Mucosa of rectum (tissue), 2 donors: ENCODE data around the gene KRT20.
"Not testable (repeated sequence)": the region's sequence is repeated elsewhere in the genome, so short reads cannot be mapped to it uniquely, and the experiment has no call there.

Source experiments
- H3K27ac ChIP-seq, 2 donors: one replicate each; pipeline ENCODE4 v1.7.0; 2013; ENCODE audit warnings: inconsistent platforms in 2 of 2, low read depth in 2 of 2, low read length in 2 of 2
- H3K27me3 ChIP-seq, 2 donors: one replicate each; pipeline ENCODE4 v1.7.0; 2013; ENCODE audit warnings: low read length in 2 of 2; ENCODE audit not compliant: control insufficient read depth in 2 of 2, insufficient read depth in 2 of 2
- H3K36me3 ChIP-seq, 2 donors: one replicate each; pipeline ENCODE4 v1.7.0; 2013; ENCODE audit warnings: low read length in 2 of 2; ENCODE audit not compliant: control insufficient read depth in 2 of 2, insufficient read depth in 2 of 2
- H3K4me1 ChIP-seq, 2 donors: one replicate each; pipeline ENCODE4 v1.7.0; 2013; ENCODE audit warnings: low read length in 2 of 2, mild to moderate bottlenecking in 1 of 2; ENCODE audit not compliant: control insufficient read depth in 2 of 2, insufficient read depth in 2 of 2
- H3K4me3 ChIP-seq, 2 donors: one replicate each; pipeline ENCODE4 v1.7.0; 2013; ENCODE audit warnings: low read length in 2 of 2
- H3K9ac ChIP-seq, 2 donors: one replicate each; pipeline ENCODE4 v1.7.0; 2013; ENCODE audit warnings: low read length in 2 of 2, low read depth in 1 of 2, mild to moderate bottlenecking in 1 of 2
- H3K9me3 ChIP-seq, 2 donors: one replicate each; pipeline ENCODE4 v1.7.0; 2013; ENCODE audit warnings: low read length in 2 of 2; ENCODE audit not compliant: control insufficient read depth in 2 of 2
- donor health status: healthy.
- donor health status: Normal muscosa, but diverticular disease.

Gene KRT20

GRCh38 chr17:40884708-40885512, at the start of gene KRT20:
Gene KRT20 (minus strand): TSS chr17:40885242. CDS start chr17:40885185, 57 bp downstream.
- peak within 1 kb of the TSS; percentile 61 to 63 for H3K9ac ChIP-seq
- peaks cover 7 to 16% of the 10 kb centered on the region in 2 donors for H3K4me1 ChIP-seq
- peaks cover 2% of the 10 kb centered on the region in 2 donors for H3K36me3 ChIP-seq
- no peaks in the 10 kb centered on the region for H3K27me3 ChIP-seq
- peak within 1 kb of the TSS; percentile 83 to 86 for H3K27ac ChIP-seq
- H3K9me3 ChIP-seq, result no peaks in the 10 kb centered on the region
- peak within 1 kb of the TSS; percentile 66 to 82 for H3K4me3 ChIP-seq

GRCh38 chr17:40932608-40933007, 47.6 kb upstream of the KRT20 start:
- H3K4me1 ChIP-seq, result peaks cover 0 to 6% of the 10 kb centered on the region in 2 donors
- H3K36me3 ChIP-seq, result no peaks in the 10 kb centered on the region
- H3K9ac ChIP-seq, result no peak overlapping the region
- H3K4me3 ChIP-seq, result no peak overlapping the region
- no peak overlapping the region for H3K27ac ChIP-seq
- H3K9me3 ChIP-seq, result no peaks in the 10 kb centered on the region
- H3K27me3 ChIP-seq, result no peaks in the 10 kb centered on the region

DNA sequence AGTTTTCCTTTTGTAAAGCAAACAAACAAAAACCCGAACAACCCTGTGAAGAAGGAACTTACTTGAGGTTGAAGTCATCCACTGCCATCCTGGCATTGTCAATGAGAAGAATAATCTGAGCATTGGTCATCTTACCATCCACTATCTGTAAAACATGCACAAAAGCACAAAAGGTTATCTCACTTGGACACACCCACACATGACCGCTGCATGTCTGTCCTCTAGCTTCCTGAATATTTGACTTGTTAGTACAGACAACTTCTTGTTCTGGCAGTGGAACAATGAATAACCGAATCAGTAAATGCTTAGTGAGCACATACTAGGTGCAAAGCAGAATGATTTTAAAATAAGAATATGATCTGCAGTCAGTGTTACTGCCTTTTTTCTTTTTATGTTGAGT, 46.3 kb upstream of the KRT20 start:
- no peaks in the 10 kb centered on the region for H3K27me3 ChIP-seq
- no peaks in the 10 kb centered on the region for H3K9me3 ChIP-seq
- H3K27ac ChIP-seq, result no peak overlapping the region
- peaks cover 0 to 1% of the 10 kb centered on the region in 2 donors for H3K4me1 ChIP-seq
- H3K4me3 ChIP-seq, result no peak overlapping the region
- H3K9ac ChIP-seq, result no peak overlapping the region
- H3K36me3 ChIP-seq, result no peaks in the 10 kb centered on the region

DNA sequence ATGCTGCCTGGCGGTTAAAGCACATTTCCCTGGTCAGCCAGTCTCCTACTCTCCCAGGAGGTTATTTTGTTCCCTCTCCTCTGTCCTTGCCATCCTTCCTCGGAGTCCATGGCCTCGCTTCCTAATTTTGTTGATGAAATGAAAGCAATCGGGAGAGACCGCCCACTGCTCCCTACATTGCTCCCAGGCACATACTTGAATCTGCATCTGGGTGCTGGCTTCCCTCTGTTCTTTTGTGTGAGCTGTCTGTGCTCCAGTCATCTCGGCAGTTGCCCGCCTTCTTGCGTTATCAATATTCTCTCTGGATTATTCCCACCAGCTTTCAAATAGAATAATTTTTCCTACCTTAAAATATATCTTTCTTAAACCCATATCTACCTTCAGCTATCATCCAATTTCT, 41.3 kb upstream of the KRT20 start:
- H3K27me3 ChIP-seq, result no peaks in the 10 kb centered on the region
- H3K9ac ChIP-seq, result no peak overlapping the region
- no peaks in the 10 kb centered on the region for H3K36me3 ChIP-seq
- no peak overlapping the region for H3K4me3 ChIP-seq
- no peaks in the 10 kb centered on the region for H3K4me1 ChIP-seq
- no peak overlapping the region for H3K27ac ChIP-seq
- no peaks in the 10 kb centered on the region for H3K9me3 ChIP-seq

DNA sequence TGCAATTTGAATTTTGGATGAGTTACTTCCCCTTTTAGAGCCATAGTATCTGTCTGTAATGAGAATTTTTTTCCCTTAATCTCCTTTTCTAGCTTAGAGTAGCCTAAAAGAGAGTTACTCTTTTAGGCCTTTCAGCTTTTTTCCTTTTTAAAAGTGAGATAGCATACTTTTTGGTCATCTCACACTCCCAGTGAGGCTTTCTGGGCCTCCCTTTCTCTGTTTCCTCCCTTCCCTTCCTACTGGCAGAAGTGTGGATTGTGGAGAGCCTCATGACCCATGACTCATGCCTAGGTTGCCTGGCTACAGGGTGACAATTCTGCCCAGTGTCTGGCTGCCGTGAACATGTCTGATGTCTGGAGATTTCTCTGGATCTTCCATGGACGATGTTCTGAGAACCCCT, 37.2 kb upstream of the KRT20 start:
- Histone ChIP-seq H3K9ac (no peak overlapping the region), H3K4me3 (no peak overlapping the region), H3K9me3 (no peaks in the 10 kb centered on the region), H3K4me1 (no peaks in the 10 kb centered on the region), H3K27ac (no peak overlapping the region), H3K36me3 (no peaks in the 10 kb centered on the region), H3K27me3 (no peaks in the 10 kb centered on the region)

DNA sequence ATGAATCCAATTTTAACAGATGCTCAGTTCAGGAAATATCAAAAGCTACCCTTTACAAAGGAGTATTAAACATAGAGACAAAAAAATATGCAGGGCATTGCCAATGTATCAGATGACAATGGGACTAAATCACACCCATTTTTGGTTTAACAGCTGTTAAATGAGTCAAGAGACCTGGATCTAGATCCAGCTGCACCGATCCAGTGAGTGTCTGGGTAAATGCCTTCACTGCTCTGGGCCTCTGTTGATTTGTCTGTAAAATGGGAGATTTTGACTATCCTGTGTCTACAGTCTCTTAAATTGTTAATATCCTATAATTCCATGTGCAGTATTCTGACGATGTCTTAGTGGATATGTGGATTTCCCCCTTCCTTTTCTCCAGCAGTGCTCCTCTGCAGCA, 36.0 kb upstream of the KRT20 start:
- no peak overlapping the region for H3K4me3 ChIP-seq
- H3K36me3 ChIP-seq, result no peaks in the 10 kb centered on the region
- no peak overlapping the region for H3K9ac ChIP-seq
- H3K4me1 ChIP-seq, result no peaks in the 10 kb centered on the region
- no peaks in the 10 kb centered on the region for H3K27me3 ChIP-seq
- H3K9me3 ChIP-seq, result no peaks in the 10 kb centered on the region
- H3K27ac ChIP-seq, result no peak overlapping the region

GRCh38 chr17:40917116-40917515, 32.1 kb upstream of the KRT20 start:
- not testable (repeated sequence) for H3K4me3 ChIP-seq, H3K36me3 ChIP-seq, H3K27me3 ChIP-seq, H3K4me1 ChIP-seq, H3K9me3 ChIP-seq, H3K27ac ChIP-seq, H3K9ac ChIP-seq

- Histone ChIP-seq H3K27ac (no peak overlapping the region), H3K9ac (no peak overlapping the region), H3K27me3 (no peaks in the 10 kb centered on the region), H3K4me1 (no peaks in the 10 kb centered on the region), H3K36me3 (no peaks in the 10 kb centered on the region), H3K9me3 (no peaks in the 10 kb centered on the region), H3K4me3 (no peak overlapping the region)
These were observed 31.3 kb upstream of the KRT20 start for GRCh38 chr17:40916366-40916765.

GRCh38 chr17:40915721-40916256, 30.7 kb upstream of the KRT20 start:
- Histone ChIP-seq H3K4me3 (no peak overlapping the region), H3K27ac (no peak overlapping the region), H3K4me1 (no peaks in the 10 kb centered on the region), H3K36me3 (no peaks in the 10 kb centered on the region), H3K27me3 (no peaks in the 10 kb centered on the region), H3K9me3 (no peaks in the 10 kb centered on the region), H3K9ac (no peak overlapping the region)

DNA sequence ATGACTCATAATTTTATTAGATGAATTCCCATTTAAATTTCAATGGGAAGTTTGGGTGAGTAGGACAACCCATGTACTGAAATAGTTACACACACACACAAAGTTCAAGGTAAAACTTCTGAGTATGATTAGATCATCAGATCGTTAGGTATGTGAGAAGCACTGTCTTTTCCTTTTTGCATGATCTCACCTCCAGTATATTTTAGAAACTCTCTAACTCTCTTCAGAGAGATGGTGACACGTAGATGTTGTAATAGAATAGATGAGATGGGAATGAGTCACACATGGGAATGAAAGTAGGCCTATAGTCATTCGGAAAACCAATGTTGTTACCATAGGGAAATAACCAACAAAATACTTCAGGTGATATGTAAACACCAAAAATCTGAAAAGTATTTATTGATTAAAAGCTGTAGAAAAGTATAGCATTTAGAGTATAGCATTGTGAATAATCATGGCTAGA, 30.2 kb upstream of the KRT20 start:
- no peak overlapping the region for H3K4me3 ChIP-seq
- H3K9ac ChIP-seq, result no peak overlapping the region
- H3K27me3 ChIP-seq, result no peaks in the 10 kb centered on the region
- H3K27ac ChIP-seq, result no peak overlapping the region
- no peaks in the 10 kb centered on the region for H3K36me3 ChIP-seq
- H3K4me1 ChIP-seq, result no peaks in the 10 kb centered on the region
- no peaks in the 10 kb centered on the region for H3K9me3 ChIP-seq
